Mucosa of stomach (tissue), 1 donor: ENCODE data around the gene ADGRA3.

Source experiments
- H3K27me3 ChIP-seq: one replicate; pipeline ENCODE4 v1.7.0; 2013; ENCODE audit warnings: mild to moderate bottlenecking, low read length; ENCODE audit not compliant: control insufficient read depth, insufficient read depth
- H3K36me3 ChIP-seq: one replicate; pipeline ENCODE4 v1.7.0; 2013; ENCODE audit warnings: low read length; ENCODE audit not compliant: control insufficient read depth, insufficient read depth
- H3K4me1 ChIP-seq: one replicate; pipeline ENCODE4 v1.7.0; 2013; ENCODE audit warnings: mild to moderate bottlenecking, low read length; ENCODE audit not compliant: control insufficient read depth, insufficient read depth
- H3K4me3 ChIP-seq: one replicate; pipeline ENCODE4 v1.7.0; 2013; ENCODE audit warnings: low read length
- H3K9ac ChIP-seq: one replicate; pipeline ENCODE4 v1.7.0; 2013; ENCODE audit warnings: mild to moderate bottlenecking, low read length, moderate library complexity
- H3K9me3 ChIP-seq: one replicate; pipeline ENCODE4 v1.7.0; 2013; ENCODE audit warnings: mild to moderate bottlenecking, low read length, moderate library complexity; ENCODE audit not compliant: control insufficient read depth
- donor health status: Pancreatic carcinoma.

The ADGRA3 gene

DNA sequence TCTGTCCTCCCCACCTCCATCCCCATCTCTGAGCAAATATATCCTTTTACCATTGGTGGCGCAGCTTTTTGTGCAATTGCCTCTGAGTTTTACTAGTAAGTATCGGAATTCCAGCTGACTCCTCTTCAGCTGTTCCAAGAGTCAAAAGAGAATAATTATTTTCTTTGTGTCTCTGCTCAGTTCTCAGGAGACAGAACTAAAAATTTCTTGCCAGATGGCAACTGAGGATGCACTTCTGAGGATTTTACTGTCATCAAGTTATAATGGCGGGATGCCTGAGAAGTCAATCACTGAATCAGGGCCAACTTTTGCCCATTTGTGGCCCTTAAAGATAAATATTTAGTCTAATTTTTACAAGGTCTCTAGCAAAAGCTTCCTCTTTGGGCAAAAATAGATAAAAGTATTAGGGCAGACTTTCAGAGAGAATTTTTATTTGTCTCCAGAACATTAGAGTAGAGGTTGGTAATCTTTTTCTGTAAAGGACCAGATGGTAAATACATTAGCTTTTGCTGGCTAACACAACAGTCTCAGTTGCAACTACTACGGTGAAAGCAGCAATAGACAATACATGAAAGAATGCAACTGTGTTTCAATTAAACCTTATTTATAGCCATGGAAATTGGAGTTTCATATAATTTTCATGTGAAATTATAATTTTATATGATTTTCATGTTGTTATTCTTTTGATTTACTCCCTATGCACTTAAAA, 15.6 kb upstream of the ADGRA3 start:
- no peak overlapping the region for H3K9ac ChIP-seq
- no peaks in the 10 kb centered on the region for H3K4me1 ChIP-seq
- H3K27me3 ChIP-seq: no peaks in the 10 kb centered on the region
- no peaks in the 10 kb centered on the region for H3K9me3 ChIP-seq
- H3K4me3 ChIP-seq: no peak overlapping the region
- H3K36me3 ChIP-seq: no peaks in the 10 kb centered on the region

GRCh38 chr4:22524895-22525294, 9.0 kb upstream of the ADGRA3 start:
- H3K9me3 ChIP-seq: no peaks in the 10 kb centered on the region
- no peaks in the 10 kb centered on the region for H3K36me3 ChIP-seq
- no peaks in the 10 kb centered on the region for H3K4me1 ChIP-seq
- H3K4me3 ChIP-seq: no peak overlapping the region
- H3K27me3 ChIP-seq: no peaks in the 10 kb centered on the region
- H3K9ac ChIP-seq: no peak overlapping the region

DNA sequence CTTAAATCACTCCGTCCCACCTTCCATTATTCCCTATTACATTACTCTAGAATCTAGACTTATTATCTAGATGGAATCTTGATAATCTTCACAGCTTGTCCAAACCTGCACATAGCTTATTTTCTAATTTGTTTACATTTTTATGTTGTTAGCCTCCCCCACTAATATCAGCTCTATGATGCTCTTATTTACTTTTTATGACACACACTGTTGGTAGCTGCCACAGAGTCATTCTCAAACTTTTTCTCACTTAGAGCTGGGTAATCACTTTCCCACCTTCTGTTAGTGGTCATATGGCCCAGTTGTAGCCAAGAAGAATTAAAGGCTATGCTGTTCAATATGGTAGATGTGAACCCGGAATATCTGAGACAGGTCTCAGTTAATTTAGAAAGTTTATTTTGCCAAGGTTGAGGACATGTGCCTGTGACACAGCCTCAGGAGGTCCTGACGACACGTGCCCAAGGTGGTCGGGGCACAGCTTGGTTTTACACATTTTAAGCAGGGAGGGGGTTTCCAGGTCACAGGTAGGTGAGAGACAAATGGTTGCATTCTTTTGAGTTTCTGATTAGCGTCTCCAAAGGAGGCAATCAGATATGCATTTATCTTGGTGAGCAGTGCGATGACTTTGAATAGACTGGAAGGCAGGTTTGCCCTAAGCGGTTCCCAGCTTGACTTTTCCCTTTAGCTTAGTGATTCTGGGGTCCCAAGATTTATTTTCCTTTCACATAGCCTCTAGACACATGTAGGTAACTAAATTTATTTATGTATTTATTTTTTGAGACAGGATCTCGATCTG, 7.0 kb upstream of the ADGRA3 start:
- Histone ChIP-seq H3K27me3 (no peaks in the 10 kb centered on the region), H3K4me1 (no peaks in the 10 kb centered on the region), H3K9ac (no peak overlapping the region), H3K36me3 (no peaks in the 10 kb centered on the region), H3K4me3 (no peak overlapping the region), H3K9me3 (no peaks in the 10 kb centered on the region)

- H3K36me3 ChIP-seq: no peaks in the 10 kb centered on the region
- no peaks in the 10 kb centered on the region for H3K4me1 ChIP-seq
- no peaks in the 10 kb centered on the region for H3K27me3 ChIP-seq
- no peaks in the 10 kb centered on the region for H3K9me3 ChIP-seq
- no peak overlapping the region for H3K4me3 ChIP-seq
- H3K9ac ChIP-seq: no peak overlapping the region
Measured at GRCh38 chr4:22522206-22522605, 6.3 kb upstream of the ADGRA3 start.

DNA sequence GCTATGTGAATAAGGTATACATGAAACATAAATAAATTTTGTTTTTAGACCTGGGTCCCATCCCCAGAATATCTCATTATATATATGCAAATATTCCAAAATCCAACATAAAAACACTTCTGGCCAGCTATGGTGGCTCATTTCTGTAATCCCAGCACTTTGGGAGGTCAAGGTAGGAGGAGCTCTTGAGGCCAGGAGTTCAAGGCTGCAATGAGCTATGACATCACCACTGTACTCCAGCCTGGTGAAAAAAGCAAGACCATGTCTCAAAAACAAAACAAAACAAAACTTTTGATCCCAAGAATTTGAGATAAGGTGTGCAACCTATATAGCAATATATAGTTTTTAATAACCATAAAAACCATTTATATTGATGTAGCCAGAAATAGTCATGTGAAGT, 5.4 kb upstream of the ADGRA3 start:
- H3K36me3 ChIP-seq: no peaks in the 10 kb centered on the region
- no peak overlapping the region for H3K9ac ChIP-seq
- no peaks in the 10 kb centered on the region for H3K4me1 ChIP-seq
- H3K27me3 ChIP-seq: no peaks in the 10 kb centered on the region
- no peak overlapping the region for H3K4me3 ChIP-seq
- no peaks in the 10 kb centered on the region for H3K9me3 ChIP-seq

GRCh38 chr4:22515145-22515887, 550 bp downstream of the ADGRA3 start:
- Histone ChIP-seq H3K27me3 (no peaks in the 10 kb centered on the region), H3K9me3 (no peaks in the 10 kb centered on the region), H3K9ac (peak overlapping the region; percentile 48), H3K4me3 (peak overlapping the region; percentile 43), H3K4me1 (peaks cover 17% of the 10 kb centered on the region), H3K36me3 (no peaks in the 10 kb centered on the region)

- Histone ChIP-seq H3K9me3 (no peaks in the 10 kb centered on the region), H3K36me3 (no peaks in the 10 kb centered on the region), H3K4me3 (peak overlapping the region; percentile 43), H3K27me3 (no peaks in the 10 kb centered on the region), H3K4me1 (peaks cover 21% of the 10 kb centered on the region), H3K9ac (peak overlapping the region; percentile 48)
Measured at GRCh38 chr4:22514481-22514880, 1.4 kb downstream of the ADGRA3 start.

DNA sequence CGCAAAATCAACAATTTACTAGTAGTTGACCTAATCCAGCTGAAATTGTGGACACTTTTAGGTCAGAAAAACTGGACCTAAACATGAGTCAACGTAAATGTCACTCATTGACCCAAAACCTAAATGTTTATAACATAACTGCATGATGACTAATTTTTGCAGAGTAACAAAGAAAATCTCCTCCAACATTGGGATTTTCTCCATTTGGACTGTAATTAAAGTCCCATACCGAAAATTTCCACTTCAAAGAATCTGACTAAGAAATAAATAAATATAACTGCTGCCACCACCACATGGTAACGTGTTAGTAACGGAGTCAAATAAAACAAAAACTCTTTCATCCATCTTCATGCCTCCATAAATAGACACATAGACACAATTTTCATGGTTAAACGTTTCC, 1.9 kb downstream of the ADGRA3 start:
- H3K9ac ChIP-seq: no peak overlapping the region

DNA sequence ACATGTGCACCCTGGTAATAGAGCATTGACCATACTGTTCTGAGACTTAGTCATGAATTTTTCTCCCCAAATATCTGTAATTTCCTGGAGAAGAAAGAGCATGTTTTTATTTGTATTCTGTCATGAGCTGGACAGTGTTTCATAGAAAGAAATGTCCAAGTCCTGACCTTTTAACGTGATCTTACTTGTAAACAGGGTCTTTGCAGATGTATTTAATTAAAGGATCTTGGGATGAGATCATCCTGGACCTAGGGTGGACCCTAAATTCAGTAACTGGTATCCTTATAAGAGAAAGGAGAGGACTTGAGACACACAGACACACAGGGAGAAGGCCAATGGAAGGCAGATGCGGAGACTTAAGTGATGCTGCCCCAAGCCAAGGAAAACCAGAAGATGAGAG, 3.6 kb downstream of the ADGRA3 start:
- H3K9ac ChIP-seq: no peak overlapping the region
- peaks cover 24% of the 10 kb centered on the region for H3K4me1 ChIP-seq
- H3K27me3 ChIP-seq: no peaks in the 10 kb centered on the region
- H3K4me3 ChIP-seq: no peak overlapping the region
- no peaks in the 10 kb centered on the region for H3K9me3 ChIP-seq
- no peaks in the 10 kb centered on the region for H3K36me3 ChIP-seq

More for the DNA sequence above, 1.9 kb downstream of the ADGRA3 start:
- Histone ChIP-seq H3K4me1 (peaks cover 21% of the 10 kb centered on the region), H3K27me3 (no peaks in the 10 kb centered on the region), H3K4me3 (peak overlapping the region; percentile 43), H3K36me3 (no peaks in the 10 kb centered on the region), H3K9me3 (no peaks in the 10 kb centered on the region)

- no peaks in the 10 kb centered on the region for H3K9me3 ChIP-seq
- H3K4me1 ChIP-seq: peaks cover 34% of the 10 kb centered on the region
- H3K9ac ChIP-seq: no peak overlapping the region
- no peak overlapping the region for H3K4me3 ChIP-seq
- H3K27me3 ChIP-seq: no peaks in the 10 kb centered on the region
- no peaks in the 10 kb centered on the region for H3K36me3 ChIP-seq
Measured at GRCh38 chr4:22510750-22511149, 5.1 kb downstream of the ADGRA3 start.

DNA sequence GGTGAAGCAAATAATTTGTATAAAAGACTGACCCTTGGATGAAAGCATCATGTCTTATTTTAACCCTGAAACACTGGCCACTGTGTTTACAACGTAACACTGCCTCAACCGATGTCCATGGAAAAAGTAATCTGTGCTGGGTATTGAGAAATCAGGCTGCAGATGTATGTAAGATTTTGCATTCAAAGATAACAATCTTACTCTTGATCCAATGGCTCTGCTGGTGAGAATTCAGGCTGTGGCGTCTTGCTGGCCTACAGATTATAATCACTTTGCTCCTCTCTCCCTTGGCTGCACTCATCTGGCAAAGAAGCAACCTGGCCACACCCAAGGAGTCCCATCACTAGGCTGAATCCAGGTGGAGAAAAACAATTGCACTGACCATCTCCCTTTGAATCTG, 7.5 kb downstream of the ADGRA3 start:
- Histone ChIP-seq H3K9me3 (no peaks in the 10 kb centered on the region), H3K9ac (no peak overlapping the region), H3K27me3 (no peaks in the 10 kb centered on the region), H3K36me3 (no peaks in the 10 kb centered on the region), H3K4me3 (no peak overlapping the region), H3K4me1 (peaks cover 26% of the 10 kb centered on the region)

GRCh38 chr4:22504922-22505321, 10.9 kb downstream of the ADGRA3 start:
- H3K9ac ChIP-seq: no peak overlapping the region
- H3K9me3 ChIP-seq: no peaks in the 10 kb centered on the region
- peaks cover 25% of the 10 kb centered on the region for H3K4me1 ChIP-seq
- no peak overlapping the region for H3K4me3 ChIP-seq
- H3K27me3 ChIP-seq: no peaks in the 10 kb centered on the region
- no peaks in the 10 kb centered on the region for H3K36me3 ChIP-seq
